GM21723 (cell line): Measurements from ENCODE around the gene SEPTIN6.

Experiments used
- ATAC-seq: cut with Tn5 transposase; IDR thresholded peaks from one replicate; pipeline ENCODE4 v1.9.1; 2021; ENCODE audit warnings: mild to moderate bottlenecking, moderate library complexity; ENCODE audit not compliant: unreplicated experiment

SEPTIN6 gene

DNA sequence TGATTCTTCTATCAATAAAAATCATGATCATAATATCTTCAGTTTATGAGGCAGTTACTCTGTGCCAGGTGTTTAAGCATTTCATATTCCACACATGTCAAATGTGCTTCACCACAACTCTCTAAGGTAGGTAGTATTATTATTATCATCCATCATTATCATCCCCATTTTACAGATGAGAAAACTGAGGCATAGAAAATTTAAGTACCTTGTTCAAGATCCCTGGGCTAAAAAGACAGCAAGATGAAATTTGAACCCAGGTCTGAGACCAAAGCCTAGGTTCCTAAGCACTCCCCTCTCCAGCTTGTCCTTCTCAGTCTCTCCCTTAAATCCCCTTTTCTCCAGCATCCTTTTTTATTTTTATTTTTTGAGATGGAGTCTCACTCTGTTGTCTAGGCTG, 33.4 kb downstream of the SEPTIN6 start:
- ATAC-seq = no peak

DNA sequence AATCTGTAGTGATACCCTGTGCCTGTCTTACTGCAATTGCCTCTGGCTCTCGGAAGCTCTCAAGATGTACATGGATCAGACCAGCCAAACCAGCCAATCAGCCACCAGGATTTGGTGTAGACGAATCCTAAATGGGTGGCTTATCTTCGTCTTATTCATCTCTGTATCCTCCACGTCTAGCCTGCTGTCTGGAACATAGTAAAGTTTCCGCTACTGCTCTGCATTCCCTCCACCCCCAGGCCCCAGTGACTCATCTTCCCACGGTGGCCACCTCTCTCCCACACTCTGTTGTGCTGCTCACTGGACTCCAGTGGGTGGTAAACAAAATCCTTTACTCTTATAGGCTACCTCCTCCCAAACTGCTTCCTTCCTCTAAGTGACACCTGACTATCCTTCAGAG, 37.8 kb downstream of the SEPTIN6 start:
- no peak for ATAC-seq

- no peak for ATAC-seq
These were observed 38.8 kb downstream of the SEPTIN6 start for GRCh38 chrX:119654112-119654531.

- ATAC-seq = peak; percentile 1
These were observed 44.6 kb downstream of the SEPTIN6 start for GRCh38 chrX:119648421-119648775.

DNA sequence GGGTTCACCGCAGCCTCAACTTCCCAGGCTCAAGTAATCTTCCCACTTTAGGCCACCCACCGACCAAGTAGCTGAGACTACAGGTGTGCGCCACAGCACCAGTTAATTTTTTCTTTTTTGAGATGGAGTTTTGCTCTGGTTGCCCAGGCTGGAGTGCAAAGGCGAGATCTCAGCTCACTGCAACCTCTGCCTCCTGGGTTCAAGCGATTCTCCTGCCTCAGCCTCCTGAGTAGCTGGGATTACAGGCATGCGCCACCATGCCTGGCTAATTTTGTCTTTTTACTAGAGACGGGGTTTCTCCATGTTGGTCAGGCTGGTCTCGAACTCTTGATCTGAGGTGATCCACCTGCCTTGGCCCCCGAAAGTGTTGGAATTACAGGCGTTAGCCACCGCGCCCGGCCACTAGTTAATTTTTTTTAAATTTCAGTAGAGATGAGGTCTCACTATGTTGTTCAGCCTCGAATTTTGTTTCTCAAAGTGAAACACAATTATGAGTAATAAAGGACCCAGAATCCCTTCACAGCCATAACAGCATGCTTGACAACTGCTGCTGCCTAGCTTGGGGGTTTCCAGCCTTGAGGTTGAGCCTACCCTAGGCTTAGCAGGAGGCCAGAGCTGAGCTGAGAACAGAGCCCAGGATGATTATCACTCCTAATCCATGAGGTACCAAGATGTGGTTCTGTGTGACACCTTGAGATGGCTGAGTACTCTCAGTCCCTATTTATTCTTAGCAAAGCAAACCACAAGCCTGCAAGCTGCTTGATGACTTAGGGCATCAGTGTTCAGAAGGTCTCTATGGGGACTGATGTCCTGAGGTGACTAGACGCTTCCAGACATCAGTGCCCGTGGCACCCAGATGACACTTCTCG, 45.2 kb downstream of the SEPTIN6 start:
- peak; percentile 93 for ATAC-seq

DNA sequence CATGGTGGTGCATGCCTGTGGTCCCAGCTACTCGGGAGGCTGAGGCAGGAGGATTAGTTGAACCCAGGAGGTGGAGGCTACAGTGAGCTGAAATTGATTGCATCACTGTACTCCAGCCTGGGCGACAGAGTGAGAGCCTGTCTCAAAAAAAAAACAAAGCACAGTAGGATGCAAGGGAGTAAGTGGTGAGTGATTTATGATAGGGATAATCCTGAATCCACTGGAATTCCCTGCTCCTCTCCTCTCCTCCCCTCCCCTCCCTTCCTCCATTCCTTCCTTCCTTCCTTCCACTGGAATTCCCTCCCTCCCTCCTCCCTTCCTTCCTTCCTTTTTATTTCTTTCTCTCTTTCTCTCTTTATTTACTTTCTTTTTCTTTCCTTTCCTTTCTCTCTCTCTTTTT, 45.9 kb downstream of the SEPTIN6 start:
- ATAC-seq = no peak

GRCh38 chrX:119646515-119646914, 46.5 kb downstream of the SEPTIN6 start:
- no peak for ATAC-seq

- ATAC-seq = no peak
These were observed 49.3 kb downstream of the SEPTIN6 start for GRCh38 chrX:119643696-119644095.
